DND-41 (cell line): Measurements from ENCODE around the gene ELAC2.

ENCODE experiments used
- CTCF ChIP-seq: IDR thresholded peaks from 2 replicates; pipeline ENCODE4 v1.5.1; 2012; ENCODE audit warnings: borderline replicate concordance, low read length, moderate library complexity, mild to moderate bottlenecking; ENCODE audit not compliant: poor library complexity, severe bottlenecking; ENCODE audit errors: extremely low read depth
- EZH2 ChIP-seq: IDR thresholded peaks from 3 replicates; pipeline ENCODE4 v1.6.1; 2012; ENCODE audit warnings: borderline replicate concordance, low read depth, mild to moderate bottlenecking, moderate library complexity, low read length, inconsistent platforms; ENCODE audit not compliant: severe bottlenecking

- TF ChIP-seq CTCF (no peak), EZH2 (no peak)
Observed at GRCh38 chr17:12992676-12993075, 25.2 kb downstream of the ELAC2 start.
